K562 (cell line): ENCODE measurements around the gene LCN1.

ENCODE experiments used
- BHLHE40 ChIP-seq: IDR thresholded peaks from 2 replicates; pipeline ENCODE4 v1.6.1; 2011; ENCODE audit warnings: low read length, improper control_type of control experiment
- CBX3 ChIP-seq, 2 experiments: IDR thresholded peaks; 1 replicate in 1 of 2; 2 replicates in 1 of 2; pipeline ENCODE4 v1.6.1; 2012; ENCODE audit warnings: inconsistent platforms in 2 of 2, low read length in 2 of 2, borderline replicate concordance in 1 of 2, control low read depth in 1 of 2
- CHD2 ChIP-seq: IDR thresholded peaks from 2 replicates; pipeline ENCODE4 v1.6.1; 2011; ENCODE audit warnings: low read depth, low read length
- GABPA ChIP-seq: fragments of 200-800 bp; sonication (Bioruptor generic); conservative IDR thresholded peaks from 2 replicates; pipeline ENCODE4 v1.6.1; 2016; ENCODE audit warnings: low read depth, missing genetic modification characterization, missing compliant biosample characterization
- KLF13 ChIP-seq: fragments of 450-650 bp; IDR thresholded peaks from 2 replicates; pipeline ENCODE4 v1.6.1; 2016; ENCODE audit warnings: missing genetic modification characterization, low read depth, mild to moderate bottlenecking, missing compliant biosample characterization, moderate library complexity, borderline replicate concordance
- SRF ChIP-seq, 2 experiments: fragments of 250-450, 450-650 bp in 1 of 2; sonication (Bioruptor Pico) in 1 of 2; sonication (generic) in 1 of 2; formaldehyde crosslinking; IDR thresholded peaks; 2 replicates each; pipeline versions ENCODE4 v1.5.0 to v1.5.1; 2020 to 2022; ENCODE audit warnings: mild to moderate bottlenecking in 1 of 2, missing genetic modification reagents in 1 of 2
- ZNF384 ChIP-seq: IDR thresholded peaks from 2 replicates; pipeline ENCODE4 v1.6.1; 2012; ENCODE audit warnings: low read depth, low read length, improper control_type of control experiment
- TF ChIP-seq, protein P1 (sequence below), 3 experiments: IDR thresholded peaks in 2 of 3; conservative IDR thresholded peaks in 1 of 3; 2 replicates each; pipeline ENCODE4 v1.5.1; 2011 to 2012; ENCODE audit warnings: low read length in 3 of 3, mild to moderate bottlenecking in 3 of 3, control low read depth in 2 of 3, improper control_type of control experiment in 1 of 3, inconsistent platforms in 1 of 3, low read depth in 1 of 3, mixed read lengths in 1 of 3, moderate library complexity in 1 of 3; ENCODE audit not compliant: insufficient read depth in 2 of 3

DNA sequence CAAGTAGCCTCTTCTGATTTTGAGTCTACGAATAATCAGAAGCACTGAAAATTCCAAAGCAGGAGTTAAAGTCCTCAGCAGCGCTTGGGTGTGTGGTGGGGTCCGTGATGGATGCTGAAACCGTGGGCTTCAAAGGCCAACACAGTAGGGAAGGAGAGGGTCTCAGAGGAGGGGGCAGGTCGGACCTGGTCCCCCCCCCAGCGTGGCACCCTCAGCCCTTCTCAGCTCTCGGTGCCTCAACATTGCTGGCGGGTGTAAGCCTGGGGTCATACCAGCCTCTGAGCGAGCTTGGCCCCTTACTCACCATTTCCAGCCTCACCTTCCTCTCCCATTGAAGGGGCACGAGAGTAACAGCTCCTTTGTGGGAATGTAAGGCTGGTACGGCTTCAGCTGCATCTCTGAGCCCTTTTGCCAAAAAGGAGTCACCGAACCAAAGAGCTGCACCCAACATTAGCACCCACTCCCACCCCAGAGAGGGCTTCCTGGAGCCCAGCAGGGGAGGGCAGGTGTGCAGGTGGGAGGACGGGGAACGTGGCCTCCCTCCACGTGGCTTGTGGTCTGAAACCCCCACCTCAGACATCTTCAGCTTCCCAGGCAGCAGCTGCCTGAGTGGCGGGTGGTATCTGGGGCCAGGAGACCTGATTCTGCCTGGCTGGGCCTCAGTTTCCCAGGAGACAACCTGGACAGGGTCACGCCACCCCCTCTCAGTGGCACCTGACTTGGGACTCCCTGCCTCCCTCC, 6.7 kb upstream of the LCN1 start:
- TF ChIP-seq ZNF384 (no peak), CHD2 (no peak), BHLHE40 (no peak), GABPA (tag) (no peak), SRF (CRISPR knock-in tag; IDR thresholded peaks at IDR 0.05) (no peak), KLF13 (tag) (no peak), CBX3 (IDR thresholded peaks at IDR 0.05; ENCODE audit: borderline replicate concordance in 1 of 2, low read length in 2 of 2) (no peak)
- TF ChIP-seq, protein P1, sequence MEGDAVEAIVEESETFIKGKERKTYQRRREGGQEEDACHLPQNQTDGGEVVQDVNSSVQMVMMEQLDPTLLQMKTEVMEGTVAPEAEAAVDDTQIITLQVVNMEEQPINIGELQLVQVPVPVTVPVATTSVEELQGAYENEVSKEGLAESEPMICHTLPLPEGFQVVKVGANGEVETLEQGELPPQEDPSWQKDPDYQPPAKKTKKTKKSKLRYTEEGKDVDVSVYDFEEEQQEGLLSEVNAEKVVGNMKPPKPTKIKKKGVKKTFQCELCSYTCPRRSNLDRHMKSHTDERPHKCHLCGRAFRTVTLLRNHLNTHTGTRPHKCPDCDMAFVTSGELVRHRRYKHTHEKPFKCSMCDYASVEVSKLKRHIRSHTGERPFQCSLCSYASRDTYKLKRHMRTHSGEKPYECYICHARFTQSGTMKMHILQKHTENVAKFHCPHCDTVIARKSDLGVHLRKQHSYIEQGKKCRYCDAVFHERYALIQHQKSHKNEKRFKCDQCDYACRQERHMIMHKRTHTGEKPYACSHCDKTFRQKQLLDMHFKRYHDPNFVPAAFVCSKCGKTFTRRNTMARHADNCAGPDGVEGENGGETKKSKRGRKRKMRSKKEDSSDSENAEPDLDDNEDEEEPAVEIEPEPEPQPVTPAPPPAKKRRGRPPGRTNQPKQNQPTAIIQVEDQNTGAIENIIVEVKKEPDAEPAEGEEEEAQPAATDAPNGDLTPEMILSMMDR (IDR thresholded peaks at IDR 0.05 in 2 of 3, conservative IDR thresholded peaks at IDR 0.05 in 1 of 3; ENCODE audit: insufficient read depth in 2 of 3, low read depth in 1 of 3, low read length in 3 of 3), result no peak
